A549 (cell line): ENCODE measurements around the gene ZNF470. TPM values are rescaled to one million over a fixed set of nuclear protein-coding genes. Genes with fewer than 3 reads are reported as not detected.
A peak's percentile ranks its signal among the peaks of the same experiment; 100 is the strongest.

Source experiments
- ATAC-seq, 2 experiments: fragments of 200-7000 bp in 1 of 2; fragments of >200 bp in 1 of 2; cut with Nextera tagmentation in 1 of 2; cut with Tn5 transposase in 1 of 2; 3 replicates each; pipeline versions ENCODE4 v1.8.0 to v1.9.1; 2018 to 2020; ENCODE audit warnings: mild to moderate bottlenecking in 1 of 2, moderate library complexity in 1 of 2
- CTCF ChIA-PET: fragments of 300-600 bp; sonication (Branson Sonifier 250); formaldehyde crosslinking; extraction: SDS; loops from one replicate; lab custom pipeline; 2021; ENCODE audit warnings: antibody characterized with exemption, inconsistent platforms; lab: Yijun Ruan, JAX
- POLR2A ChIA-PET: fragments of 350-600 bp; formaldehyde crosslinking; extraction: SDS; loops from one replicate; lab custom pipeline; 2021; ENCODE audit warnings: antibody characterized with exemption, inconsistent platforms; lab: Yijun Ruan, JAX
- DNase-seq, 2 experiments: peaks; one replicate each; pipeline versions ENCODE4 v3.0.0 to v3.0.0-alpha.2; 2011 to 2016; ENCODE audit warnings: low read depth in 1 of 2, low spot score in 1 of 2
- FAIRE-seq: peaks from 2 replicates; lab custom pipeline; 2011; peaks lifted over from hg19 to GRCh38; lab: Jason Lieb, UNC
- H3K27ac ChIP-seq, 2 experiments: fragments of >200 bp; sonication (Bioruptor Twin); formaldehyde crosslinking; 3 replicates each; pipeline ENCODE4 v1.5.1; 2016 to 2017
- H3K4me1 ChIP-seq: fragments of >200 bp; sonication (Bioruptor Twin); formaldehyde crosslinking; 3 replicates; pipeline ENCODE4 v1.6.1; 2016
- H3K4me2 ChIP-seq: fragments of >200 bp; sonication (Bioruptor Twin); formaldehyde crosslinking; 3 replicates; pipeline ENCODE4 v1.6.1; 2016
- H3K4me3 ChIP-seq: fragments of >200 bp; sonication (Bioruptor Twin); formaldehyde crosslinking; 3 replicates; pipeline ENCODE4 v1.5.1; 2016
- H3K9me3 ChIP-seq: fragments of >200 bp; sonication (Bioruptor Twin); formaldehyde crosslinking; 3 replicates; pipeline ENCODE4 v1.6.1; 2016
- BHLHE40 ChIP-seq: IDR thresholded peaks from 2 replicates; pipeline ENCODE4 v1.6.1; 2012; ENCODE audit warnings: low read depth, low read length, inconsistent platforms
- CBX8 ChIP-seq: fragments of 200-600 bp; sonication (generic); IDR thresholded peaks from 2 replicates; pipeline ENCODE4 v1.6.1; 2016
- CEBPB ChIP-seq, 2 experiments: fragments of >200 bp in 1 of 2; sonication (Bioruptor Twin) in 1 of 2; formaldehyde crosslinking in 1 of 2; IDR thresholded peaks; 2 replicates each; pipeline ENCODE4 v1.6.1; 2012 to 2016
- FOSB ChIP-seq: fragments of 250-450 bp; sonication (Bioruptor Pico); IDR thresholded peaks from 2 replicates; pipeline ENCODE4 v1.5.0; 2020; ENCODE audit warnings: mild to moderate bottlenecking, moderate library complexity
- HDAC2 ChIP-seq: fragments of 200-600 bp; sonication (generic); IDR thresholded peaks from 2 replicates; pipeline ENCODE4 v1.6.1; 2016
- HEYL ChIP-seq: fragments of 250-450 bp; sonication (Bioruptor Pico); IDR thresholded peaks from 2 replicates; pipeline ENCODE4 v1.8.0; 2021; ENCODE audit warnings: mild to moderate bottlenecking, moderate library complexity
- HOXB13 ChIP-seq: fragments of 250-450 bp; sonication (Bioruptor Pico); IDR thresholded peaks from 2 replicates; pipeline ENCODE4 v1.5.0; 2020; ENCODE audit warnings: low read depth, mild to moderate bottlenecking, moderate library complexity
- HOXB5 ChIP-seq: fragments of 250-450 bp; sonication (Bioruptor Pico); IDR thresholded peaks from 2 replicates; pipeline ENCODE4 v1.5.0; 2020; ENCODE audit warnings: mild to moderate bottlenecking, moderate library complexity
- JUN ChIP-seq, 2 experiments: fragments of >200 bp; sonication (Bioruptor Twin); formaldehyde crosslinking; IDR thresholded peaks; 2 replicates in 1 of 2; 3 replicates in 1 of 2; pipeline ENCODE4 v1.6.1; 2016 to 2017
- KDM5A ChIP-seq: fragments of 200-600 bp; sonication (generic); IDR thresholded peaks from 2 replicates; pipeline ENCODE4 v1.6.1; 2016; ENCODE audit warnings: antibody characterized with exemption, mild to moderate bottlenecking
- MAZ ChIP-seq: fragments of 150-350 bp; IDR thresholded peaks from 2 replicates; pipeline ENCODE4 v1.6.1; 2014; ENCODE audit warnings: antibody characterized with exemption, low read depth, low read length, borderline replicate concordance
- MYC ChIP-seq: IDR thresholded peaks from 2 replicates; pipeline ENCODE4 v1.6.1; 2012; ENCODE audit warnings: mild to moderate bottlenecking, inconsistent platforms, low read length, improper control_type of control experiment, borderline replicate concordance
- PHF8 ChIP-seq: fragments of 200-600 bp; sonication (generic); IDR thresholded peaks from 2 replicates; pipeline ENCODE4 v1.6.1; 2016; ENCODE audit warnings: low read depth, mild to moderate bottlenecking, antibody characterized with exemption, moderate library complexity, borderline replicate concordance
- POLR2A ChIP-seq: IDR thresholded peaks from 2 replicates; pipeline ENCODE4 v1.6.1; 2012; ENCODE audit warnings: mild to moderate bottlenecking, low read length
- POLR2AphosphoS2 ChIP-seq: conservative IDR thresholded peaks from 2 replicates; pipeline ENCODE4 v1.6.1; 2012; ENCODE audit warnings: low read length, improper control_type of control experiment, inconsistent platforms
- RNF2 ChIP-seq: fragments of 200-600 bp; sonication (generic); IDR thresholded peaks from 2 replicates; pipeline ENCODE4 v1.6.1; 2016; ENCODE audit warnings: low read depth, mild to moderate bottlenecking, antibody characterized with exemption, moderate library complexity, borderline replicate concordance
- SMC3 ChIP-seq: fragments of >200 bp; sonication (Bioruptor Twin); formaldehyde crosslinking; IDR thresholded peaks from 3 replicates; pipeline ENCODE4 v1.6.1; 2018; ENCODE audit warnings: inconsistent platforms
- TFCP2L1 ChIP-seq: fragments of 250-450 bp; sonication (Bioruptor Pico); IDR thresholded peaks from 2 replicates; pipeline ENCODE4 v1.5.0; 2021; ENCODE audit warnings: mild to moderate bottlenecking
- ZSCAN20 ChIP-seq: fragments of 250-450 bp; sonication (Bioruptor Pico); IDR thresholded peaks from 2 replicates; pipeline ENCODE4 v1.8.0; 2022; ENCODE audit warnings: mild to moderate bottlenecking, moderate library complexity
- WGBS: methylation state at CpG from one replicate; pipeline ENCODE4 v1.1.6; 2017; ENCODE audit errors: missing lambda C conversion rate; 5-methylcytosine and 5-hydroxymethylcytosine counted together
- polyA plus RNA-seq, 4 experiments: library from polyadenylated mRNA; depleted of rRNA in 3 of 4; stranded (reverse); fragments of >200 nt; fragmentation: RNase III in 1 of 4; extraction: RNeasy Plus Mini Kit Qiagen cat#74134 plus additional on column Dnase treatment in 1 of 4; gene quantifications; 2 replicates in 3 of 4; 3 replicates in 1 of 4; pipeline ENCODE4 v1.2.3, GENCODE V29; 2011 to 2017
- TF ChIP-seq, protein P1 (sequence below): IDR thresholded peaks from 2 replicates; pipeline ENCODE4 v1.6.1; 2012
- TF ChIP-seq, protein P2 (sequence below): IDR thresholded peaks from 2 replicates; pipeline ENCODE4 v1.6.1; 2012; ENCODE audit warnings: low read depth, borderline replicate concordance
- TF ChIP-seq, protein P3 (sequence below): fragments of >200 bp; sonication (Bioruptor Twin); formaldehyde crosslinking; IDR thresholded peaks from 3 replicates; pipeline ENCODE4 v1.6.1; 2016

Gene ZNF470
- polyA plus RNA-seq, 2 of the 4 experiments (the other 2 are of a cell fraction), result 1.7 to 2.8 TPM

DNA sequence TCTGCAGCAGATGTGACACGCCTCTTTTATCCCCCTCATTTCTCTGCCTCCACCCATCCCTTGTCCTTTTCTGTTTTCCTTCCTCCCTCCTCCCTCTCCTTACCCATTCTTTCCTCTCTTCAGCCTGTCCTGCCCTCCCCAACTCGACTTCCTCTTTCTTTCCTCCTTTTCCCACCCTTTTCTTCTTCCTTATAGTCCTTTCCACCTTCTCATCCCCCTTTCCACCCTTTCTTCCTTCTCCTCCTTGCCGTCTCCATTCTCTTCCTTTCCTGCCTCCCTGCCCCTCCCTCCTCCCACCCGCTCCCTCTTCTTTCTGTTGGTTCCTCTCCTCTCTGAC is 27.1 kb downstream of the ZNF470 start:
- ATAC-seq (no peak), FAIRE-seq (no peak), DNase-seq (no peak)
- POLR2A ChIA-PET, result interaction anchor here (0.9 to 1.4 kb wide), 3 partner anchors 26 to 280 kb away, joined by 3 to 7 read pairs (median 3); partner anchors contain the start of gene ZSCAN5A
- peak overlapping the region in 1 of 2 experiments; percentile 92; a peak in 3 of 6 replicates for H3K27ac ChIP-seq
- peak overlapping the region; percentile 60; the same call in 2 of the 3 replicates for H3K4me3 ChIP-seq
- no peak for TF ChIP-seq HEYL (CRISPR knock-in tag)
- no peak for TF ChIP-seq CBX8
- no peak for TF ChIP-seq CEBPB (IDR thresholded peaks at IDR 0.05)
- no peak for TF ChIP-seq POLR2A
- TF ChIP-seq HOXB5 (CRISPR knock-in tag), result no peak
- TF ChIP-seq HOXB13 (CRISPR knock-in tag), result no peak
- CTCF ChIA-PET, result no interaction called here
- peaks cover 83% of the 10 kb centered on the region for H3K9me3 ChIP-seq
- 58% methylated on average over 4 of the region's 4 CpGs for WGBS
- no peaks in the 10 kb centered on the region for H3K4me1 ChIP-seq
- peak overlapping the region; percentile 70 for H3K4me2 ChIP-seq

DNA sequence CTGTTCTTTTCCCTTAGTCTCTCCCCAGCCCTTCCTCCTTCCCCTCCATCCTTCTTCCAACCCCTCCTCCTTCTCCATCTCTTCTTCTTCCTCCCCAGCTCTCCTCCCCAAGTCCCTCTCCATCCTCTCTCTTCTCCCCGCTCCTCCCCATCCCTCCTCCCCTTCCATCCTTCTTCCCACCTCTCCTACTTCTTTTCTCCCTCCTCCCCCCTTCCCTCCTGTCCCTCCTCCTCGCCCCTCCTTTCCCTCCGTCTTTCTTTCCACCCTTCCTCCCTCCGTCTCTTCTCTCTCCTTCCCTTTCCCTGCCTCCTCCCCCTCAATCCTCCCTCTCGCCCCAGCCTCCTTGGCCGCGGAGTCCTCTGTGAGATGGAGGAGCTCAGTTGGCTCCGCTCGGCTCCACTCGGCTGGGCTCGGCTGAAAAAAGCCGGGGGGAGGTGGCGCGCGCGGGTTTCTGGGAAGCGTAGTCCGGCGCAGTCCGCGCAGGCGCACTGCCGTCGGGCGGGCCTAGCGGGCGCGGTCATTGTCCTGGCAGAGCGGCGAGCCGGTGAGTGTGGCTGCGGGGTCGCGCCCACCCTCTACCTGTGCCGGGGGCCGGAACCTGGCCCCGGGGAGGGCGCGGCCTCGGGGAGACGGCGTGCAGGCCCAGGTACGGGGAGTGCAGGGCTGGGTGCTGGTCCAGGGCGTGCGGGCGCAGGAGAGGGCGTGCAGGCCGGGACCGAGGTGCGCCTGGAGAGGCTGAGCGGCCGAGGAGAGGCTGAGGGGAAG is 27.7 kb downstream of the ZNF470 start, which contains the start of gene ZNF71:
TSS of gene ZNF71 (plus strand) at position 520 of the 765 bp plus-strand sequence. CDS start 6,257 bp downstream, outside the sequence.
- DNase-seq (peak; percentile 92 to 94), ATAC-seq (peak; percentile 93 to 98), FAIRE-seq (no peak)
- Histone ChIP-seq H3K4me3 (peak within 1 kb of the TSS; percentile 60), H3K4me1 (no peaks in the 10 kb centered on the region), H3K4me2 (peak within 1 kb of the TSS; percentile 70), H3K9me3 (peaks cover 78% of the 10 kb centered on the region), H3K27ac (peak within 1 kb of the TSS; percentile 69 to 92)
- ChIA-PET CTCF (interaction anchor here (0.6 kb wide), 1 partner anchor 41 kb away, joined by 3 read pairs; no protein-coding TSS in a partner anchor), POLR2A (interaction anchor here (0.7 to 1.4 kb wide), 5 partner anchors 27 to 1814 kb away, joined by 3 to 9 read pairs (median 3); partner anchors contain the start of genes ZNF584 and ZSCAN5A)
- 4% methylated on average over 7 of the region's 52 CpGs for WGBS
- no peak for TF ChIP-seq BHLHE40
- TF ChIP-seq RNF2, result no peak
- no peak for TF ChIP-seq CBX8
- no peak for TF ChIP-seq FOSB (CRISPR knock-in tag)
- TF ChIP-seq ZSCAN20 (CRISPR knock-in tag), result no peak
- no peak for TF ChIP-seq HEYL (CRISPR knock-in tag)
- TF ChIP-seq POLR2A, result peak; percentile 60
- TF ChIP-seq MYC, result no peak
- no peak for TF ChIP-seq MAZ
- no peak for TF ChIP-seq HOXB13 (CRISPR knock-in tag)
- no peak for TF ChIP-seq SMC3
- TF ChIP-seq POLR2AphosphoS2, result no peak
- TF ChIP-seq PHF8, result peak; percentile 83
- TF ChIP-seq KDM5A, result no peak
- TF ChIP-seq TFCP2L1 (CRISPR knock-in tag), result 0 out of 2 replicates have a peak, but pooled peaks have one; percentile 47
- TF ChIP-seq, protein P1, sequence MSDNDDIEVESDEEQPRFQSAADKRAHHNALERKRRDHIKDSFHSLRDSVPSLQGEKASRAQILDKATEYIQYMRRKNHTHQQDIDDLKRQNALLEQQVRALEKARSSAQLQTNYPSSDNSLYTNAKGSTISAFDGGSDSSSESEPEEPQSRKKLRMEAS, result 0 out of 2 replicates have a peak, but pooled peaks have one; percentile 63
- TF ChIP-seq, protein P2, sequence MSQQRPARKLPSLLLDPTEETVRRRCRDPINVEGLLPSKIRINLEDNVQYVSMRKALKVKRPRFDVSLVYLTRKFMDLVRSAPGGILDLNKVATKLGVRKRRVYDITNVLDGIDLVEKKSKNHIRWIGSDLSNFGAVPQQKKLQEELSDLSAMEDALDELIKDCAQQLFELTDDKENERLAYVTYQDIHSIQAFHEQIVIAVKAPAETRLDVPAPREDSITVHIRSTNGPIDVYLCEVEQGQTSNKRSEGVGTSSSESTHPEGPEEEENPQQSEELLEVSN, result 0 out of 2 replicates have a peak, but pooled peaks have one; percentile 54
- TF ChIP-seq JUN (IDR thresholded peaks at IDR 0.05), result peak in 1 of 2 experiments; percentile 69; a peak in 2 of 5 replicates
- no peak for TF ChIP-seq HDAC2
- TF ChIP-seq, protein P3, sequence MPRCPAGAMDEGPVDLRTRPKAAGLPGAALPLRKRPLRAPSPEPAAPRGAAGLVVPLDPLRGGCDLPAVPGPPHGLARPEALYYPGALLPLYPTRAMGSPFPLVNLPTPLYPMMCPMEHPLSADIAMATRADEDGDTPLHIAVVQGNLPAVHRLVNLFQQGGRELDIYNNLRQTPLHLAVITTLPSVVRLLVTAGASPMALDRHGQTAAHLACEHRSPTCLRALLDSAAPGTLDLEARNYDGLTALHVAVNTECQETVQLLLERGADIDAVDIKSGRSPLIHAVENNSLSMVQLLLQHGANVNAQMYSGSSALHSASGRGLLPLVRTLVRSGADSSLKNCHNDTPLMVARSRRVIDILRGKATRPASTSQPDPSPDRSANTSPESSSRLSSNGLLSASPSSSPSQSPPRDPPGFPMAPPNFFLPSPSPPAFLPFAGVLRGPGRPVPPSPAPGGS, result 0 out of 3 replicates have a peak, but pooled peaks have one; percentile 25
